ENCODE measurements around the gene CARD9.

DNA sequence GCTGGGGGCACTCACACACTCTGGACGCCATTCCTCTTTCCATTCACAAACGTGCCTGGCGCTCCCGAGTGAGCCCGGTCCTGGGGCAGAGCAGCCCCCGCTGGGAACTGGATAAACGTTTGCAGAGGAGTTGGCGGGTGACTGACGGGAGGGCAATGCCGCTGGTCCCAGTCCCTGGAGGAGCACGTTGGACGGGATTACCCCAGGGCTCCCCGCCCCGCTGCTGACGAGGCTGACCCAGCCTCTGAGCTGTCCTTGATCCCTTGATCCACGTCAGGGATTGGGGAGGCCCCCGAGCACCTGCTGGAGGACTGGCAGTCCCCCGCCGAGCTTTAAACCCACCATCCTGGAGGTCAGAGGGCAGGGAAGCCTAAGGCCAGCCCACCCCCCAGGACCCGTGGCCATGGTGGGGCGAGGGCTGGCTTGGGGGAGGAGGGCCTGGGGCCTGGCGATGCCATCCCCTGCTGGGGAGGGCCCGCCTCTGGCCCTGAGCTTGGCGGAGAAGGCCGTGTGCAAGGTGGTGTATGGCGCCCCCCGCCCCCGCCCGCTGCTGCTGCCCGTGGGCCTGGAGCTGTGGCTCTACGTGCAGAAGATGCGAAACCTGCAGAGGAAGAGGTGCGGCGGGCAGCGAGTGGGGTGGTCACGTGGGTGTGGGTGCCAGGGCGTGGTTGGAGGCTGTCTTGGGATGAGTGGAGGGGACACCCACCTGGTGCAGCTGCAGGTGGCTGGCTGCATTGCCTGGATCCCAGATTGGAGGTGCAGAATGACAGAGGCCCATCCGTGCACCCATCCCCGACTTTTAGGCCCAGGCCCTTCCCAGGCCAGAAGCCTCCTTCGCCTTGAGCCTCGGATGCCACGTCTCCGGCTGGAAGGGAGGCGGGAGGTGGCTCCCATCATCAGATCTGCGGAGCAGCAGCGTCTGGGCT lies 41.6 kb downstream of the CARD9 start:
- TF ChIP-seq EZH2 (IDR thresholded peaks at IDR 0.05; ENCODE audit: insufficient read depth, poor library complexity, severe bottlenecking) (no peak), EZH2phosphoT487 (IDR thresholded peaks at IDR 0.05; ENCODE audit: insufficient read depth, low read depth) (no peak)
